ENCODE results near the gene S1PR4. TPM values are rescaled to one million over a fixed set of nuclear protein-coding genes. Genes with fewer than 3 reads are reported as not detected.

S1PR4 gene
- total and polyA plus RNA-seq, 2 of the 13 experiments (the other 11 are each of a cell fraction or from before 2014, with no cell fraction given), result 0.07 to 0.09 TPM

- 0 out of 2 replicates have a peak, but pooled peaks have one; percentile 18 for TF ChIP-seq ZFP91 (CRISPR knock-in tag; IDR thresholded peaks at IDR 0.05; ENCODE audit: borderline replicate concordance)
Observed at GRCh38 chr19:3162418-3163229, 15.9 kb upstream of the S1PR4 start (continued).

DNA sequence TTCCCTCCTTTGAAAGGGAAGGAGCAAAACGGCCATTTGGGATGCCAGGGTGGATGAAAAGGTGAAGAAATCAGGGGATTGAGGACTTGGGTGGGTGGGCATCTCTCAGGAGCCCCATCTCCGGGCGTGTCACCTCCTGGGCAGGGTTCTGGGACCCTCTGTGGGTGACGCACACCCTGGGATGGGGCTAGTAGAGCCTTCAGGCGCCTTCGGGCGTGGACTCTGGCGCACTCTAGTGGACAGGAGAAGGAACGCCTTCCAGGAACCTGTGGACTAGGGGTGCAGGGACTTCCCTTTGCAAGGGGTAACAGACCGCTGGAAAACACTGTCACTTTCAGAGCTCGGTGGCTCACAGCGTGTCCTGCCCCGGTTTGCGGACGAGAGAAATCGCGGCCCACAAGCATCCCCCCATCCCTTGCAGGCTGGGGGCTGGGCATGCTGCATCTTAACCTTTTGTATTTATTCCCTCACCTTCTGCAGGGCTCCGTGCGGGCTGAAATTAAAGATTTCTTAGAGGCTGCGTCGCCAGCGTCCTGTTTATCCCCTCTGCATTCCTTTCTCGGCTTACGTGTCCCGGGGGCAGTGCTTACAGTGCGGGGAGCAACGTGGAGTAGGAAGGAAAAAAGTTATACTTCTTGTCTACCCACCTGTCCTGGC, 15.2 kb upstream of the S1PR4 start:
- Histone ChIP-seq H4K20me1 (ENCODE audit: insufficient read depth, low read length) (no peaks in the 10 kb centered on the region), H3K4me2 (ENCODE audit: low read depth, low read length) (peak overlapping the region; percentile 20; the same call in 1 of the 2 replicates), H2AFZ (ENCODE audit: low read length) (no peak overlapping the region), H3K27ac (ENCODE audit: extremely low read length, insufficient read depth, low read length) (no peak overlapping the region), H3K9me3 (ENCODE audit: low read length) (no peaks in the 10 kb centered on the region), H3K79me2 (ENCODE audit: insufficient read depth, low read length) (no peaks in the 10 kb centered on the region), H3K4me3 (replicated peaks in 1 of 3; ENCODE audit: insufficient read depth in 1 of 3, low read depth in 2 of 3, low read length in 3 of 3) (peak overlapping the region in 1 of 3 experiments; percentile 39; a peak in 1 of 6 replicates), H3K27me3 (ENCODE audit: control insufficient read depth in 1 of 2, insufficient read depth in 2 of 2, low read length in 2 of 2) (no peaks in the 10 kb centered on the region), H3K36me3 (replicated peaks in 1 of 2; ENCODE audit: control insufficient read depth in 1 of 2, insufficient read depth in 2 of 2, low read length in 2 of 2) (no peaks in the 10 kb centered on the region), H3K9ac (ENCODE audit: insufficient read depth, low read depth, low read length) (no peak overlapping the region), H3K4me1 (ENCODE audit: insufficient read depth, low read length) (no peaks in the 10 kb centered on the region)
- in situ Hi-C loops (cut with HindIII; ENCODE audit: extremely low pct_ligation_motif_present, low pct_unique_long_range_greater_than_20kb) (loop anchor here (10.0 kb wide), 1 partner anchor 209 kb away; no protein-coding TSS in a partner anchor), intact Hi-C loops (cut with micrococcal nuclease; ENCODE audit: unreplicated experiment) (loop anchor here (1.0 kb wide), 1 partner anchor 34 kb away; no protein-coding TSS in a partner anchor)
- ATAC-seq (peak; percentile 95), DNase-seq (ENCODE audit: low spot score) (peak; percentile 46), FAIRE-seq (no peak)
- POLR2A ChIA-PET, result no interaction called here
- no TSS peak for BruUV-seq (replicated peaks)
- WGBS (ENCODE audit: low lambda C conversion rate), result under 1% methylated on average over 15 of the region's 27 CpGs
- CTCF ChIA-PET (ENCODE audit: low intra/inter-chr PET ratio, low total read pairs), result interaction anchor here (1.0 to 2.5 kb wide), 5 partner anchors 16 to 213 kb away, joined by 3 to 26 read pairs (median 5); no protein-coding TSS in a partner anchor
- TF ChIP-seq HDAC2 (CRISPR knock-in tag; IDR thresholded peaks at IDR 0.05) (no peak), ZNF550 (CRISPR knock-in tag; IDR thresholded peaks at IDR 0.05; ENCODE audit: borderline replicate concordance) (no peak), ZNF180 (CRISPR knock-in tag; IDR thresholded peaks at IDR 0.05; ENCODE audit: borderline replicate concordance, low read depth) (no peak), PAF1 (CRISPR knock-in tag; IDR thresholded peaks at IDR 0.05) (no peak), ZNF274 (CRISPR knock-in tag; IDR thresholded peaks at IDR 0.05) (0 out of 2 replicates have a peak, but pooled peaks have one; percentile 57), ZNF790 (CRISPR knock-in tag; IDR thresholded peaks at IDR 0.05; ENCODE audit: borderline replicate concordance) (no peak), ZNF281 (CRISPR knock-in tag; IDR thresholded peaks at IDR 0.05; ENCODE audit: borderline replicate concordance) (no peak), SMC3 (IDR thresholded peaks at IDR 0.05; ENCODE audit: low read length) (peak; percentile 51), SNAI1 (CRISPR knock-in tag; IDR thresholded peaks at IDR 0.05; ENCODE audit: borderline replicate concordance) (no peak)

Measured in HepG2 (cell line).